D721Med (cell line): ENCODE measurements around the gene PTTG2.

ENCODE experiments used
- DNase-seq: peaks from one replicate; pipeline ENCODE4 v3.0.0; 2011; ENCODE audit warnings: low spot score; ENCODE audit not compliant: insufficient read length
- FAIRE-seq: peaks from 2 replicates; lab custom pipeline; 2011; peaks lifted over from hg19 to GRCh38; lab: Jason Lieb, UNC
- TF ChIP-seq, protein P1 (sequence below): IDR thresholded peaks from 2 replicates; pipeline ENCODE4 v1.5.1; 2012; ENCODE audit warnings: mild to moderate bottlenecking, control low read depth; ENCODE audit not compliant: insufficient read depth; ENCODE audit errors: missing control alignments

The PTTG2 gene

DNA sequence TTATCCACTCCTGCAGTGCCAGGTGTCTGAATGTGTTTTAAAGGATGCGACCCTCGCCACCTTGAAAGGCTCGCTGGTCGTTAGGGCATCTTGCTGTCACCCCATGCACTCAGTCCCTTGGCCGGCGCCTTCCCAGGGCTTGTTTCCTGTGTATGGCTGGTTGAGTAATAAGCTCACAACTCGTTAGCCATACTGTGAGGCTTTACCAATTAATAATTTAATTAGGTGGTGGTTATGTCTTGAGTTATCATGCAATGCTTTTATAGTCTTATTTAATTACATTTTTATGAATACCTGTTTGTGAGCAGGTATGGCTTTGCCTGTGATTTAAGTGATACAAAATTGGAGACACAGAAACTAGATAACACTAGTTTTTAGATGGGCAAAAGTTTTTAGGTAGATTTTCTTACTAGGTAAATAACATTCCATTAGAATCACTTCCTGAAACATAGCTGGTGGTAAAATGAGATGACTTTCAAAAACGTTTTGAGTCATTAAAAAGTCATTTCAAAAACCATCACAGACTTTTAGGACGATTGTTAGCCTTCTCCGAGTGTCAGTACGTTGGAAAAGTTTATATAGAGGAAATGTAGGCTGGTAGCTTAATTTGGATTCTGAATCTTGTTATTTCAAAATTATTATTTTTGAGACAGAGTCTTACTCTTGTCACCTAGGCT lies 18.2 kb downstream of the PTTG2 start:
- TF ChIP-seq, protein P1, sequence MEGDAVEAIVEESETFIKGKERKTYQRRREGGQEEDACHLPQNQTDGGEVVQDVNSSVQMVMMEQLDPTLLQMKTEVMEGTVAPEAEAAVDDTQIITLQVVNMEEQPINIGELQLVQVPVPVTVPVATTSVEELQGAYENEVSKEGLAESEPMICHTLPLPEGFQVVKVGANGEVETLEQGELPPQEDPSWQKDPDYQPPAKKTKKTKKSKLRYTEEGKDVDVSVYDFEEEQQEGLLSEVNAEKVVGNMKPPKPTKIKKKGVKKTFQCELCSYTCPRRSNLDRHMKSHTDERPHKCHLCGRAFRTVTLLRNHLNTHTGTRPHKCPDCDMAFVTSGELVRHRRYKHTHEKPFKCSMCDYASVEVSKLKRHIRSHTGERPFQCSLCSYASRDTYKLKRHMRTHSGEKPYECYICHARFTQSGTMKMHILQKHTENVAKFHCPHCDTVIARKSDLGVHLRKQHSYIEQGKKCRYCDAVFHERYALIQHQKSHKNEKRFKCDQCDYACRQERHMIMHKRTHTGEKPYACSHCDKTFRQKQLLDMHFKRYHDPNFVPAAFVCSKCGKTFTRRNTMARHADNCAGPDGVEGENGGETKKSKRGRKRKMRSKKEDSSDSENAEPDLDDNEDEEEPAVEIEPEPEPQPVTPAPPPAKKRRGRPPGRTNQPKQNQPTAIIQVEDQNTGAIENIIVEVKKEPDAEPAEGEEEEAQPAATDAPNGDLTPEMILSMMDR = no peak
- FAIRE-seq (no peak), DNase-seq (no peak)

DNA sequence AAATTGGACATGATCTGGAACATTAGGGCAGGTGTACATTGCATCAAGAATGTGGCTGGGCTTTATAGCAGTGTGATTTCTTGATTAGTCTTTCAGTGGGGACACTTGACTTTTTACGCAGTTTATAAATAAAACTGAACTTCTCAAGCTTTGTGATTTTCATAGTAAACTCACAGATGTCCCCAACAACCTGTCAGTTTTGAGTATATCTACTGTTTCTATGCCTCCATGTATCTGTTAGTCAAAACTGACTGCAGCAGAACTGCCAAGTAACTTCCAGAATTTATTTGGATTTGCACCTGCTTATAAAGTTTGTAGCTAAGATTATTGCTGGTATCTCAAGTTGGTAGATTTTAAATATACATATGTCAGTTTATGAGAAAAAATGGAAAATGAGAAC lies 20.0 kb downstream of the PTTG2 start:
- DNase-seq = no peak
- no peak for FAIRE-seq
- TF ChIP-seq, protein P1 = no peak

DNA sequence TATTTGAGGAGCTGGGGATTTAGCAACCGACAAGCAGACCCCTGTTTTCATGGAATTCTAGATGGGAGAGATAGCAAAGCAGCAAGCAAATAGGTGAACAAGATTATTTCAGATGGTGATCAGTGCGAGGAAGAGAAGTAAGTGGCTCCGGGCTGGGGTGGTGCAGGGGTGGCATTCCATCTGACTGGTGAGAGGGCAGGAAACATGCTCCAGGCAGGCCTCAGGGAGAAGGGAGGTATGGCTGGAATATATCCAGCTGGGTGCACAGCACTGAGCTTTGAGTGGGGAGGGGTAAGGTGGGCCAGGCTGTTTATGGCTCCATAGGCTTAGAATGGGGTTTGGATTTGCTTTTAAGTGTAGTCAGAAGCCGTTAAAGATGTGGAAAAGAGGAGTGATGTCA lies 21.2 kb downstream of the PTTG2 start:
- TF ChIP-seq, protein P1 = no peak
- FAIRE-seq (no peak), DNase-seq (no peak)

DNA sequence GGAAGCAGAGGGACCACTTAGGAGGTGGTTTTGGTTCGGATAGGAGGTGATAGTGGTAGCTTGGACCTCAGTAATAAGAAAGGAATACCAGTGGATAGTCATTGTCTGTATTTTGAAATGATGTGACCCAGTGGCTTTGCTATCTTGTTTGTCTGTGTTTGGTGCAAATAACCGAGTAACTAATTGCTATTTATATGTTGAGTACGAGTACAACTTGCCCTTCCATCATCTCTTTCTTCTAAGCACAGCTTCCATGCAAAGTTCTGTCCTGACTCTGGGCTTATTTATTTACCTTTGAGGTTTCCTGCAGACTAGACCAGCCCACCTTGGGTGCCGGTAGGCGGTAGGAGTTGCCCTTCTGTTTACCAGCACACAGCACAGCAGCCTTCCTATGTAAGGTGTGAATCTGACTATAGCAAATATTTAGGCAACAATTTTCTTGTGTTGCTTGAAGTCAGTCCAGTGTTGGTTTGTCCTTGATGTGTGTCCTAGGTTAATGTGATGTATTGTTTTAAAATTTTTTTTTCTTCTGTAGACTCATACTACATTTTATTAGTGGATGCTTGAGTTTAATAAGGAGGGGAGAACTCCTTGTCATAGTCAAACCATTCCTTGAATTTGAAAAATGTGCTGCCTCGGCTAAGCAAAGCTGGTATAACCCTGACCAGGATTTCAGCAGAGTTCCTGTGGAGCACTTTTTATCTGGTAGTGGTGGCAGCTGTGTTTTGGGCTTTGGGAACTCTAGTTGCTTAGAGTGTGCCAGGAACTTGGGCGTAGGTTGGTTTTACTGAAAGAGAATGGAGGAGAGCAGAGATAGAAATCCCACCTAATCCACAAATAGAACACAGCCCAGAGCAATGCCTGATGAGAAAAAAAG lies 21.9 kb downstream of the PTTG2 start:
- TF ChIP-seq, protein P1 = no peak
- no peak for FAIRE-seq

DNA sequence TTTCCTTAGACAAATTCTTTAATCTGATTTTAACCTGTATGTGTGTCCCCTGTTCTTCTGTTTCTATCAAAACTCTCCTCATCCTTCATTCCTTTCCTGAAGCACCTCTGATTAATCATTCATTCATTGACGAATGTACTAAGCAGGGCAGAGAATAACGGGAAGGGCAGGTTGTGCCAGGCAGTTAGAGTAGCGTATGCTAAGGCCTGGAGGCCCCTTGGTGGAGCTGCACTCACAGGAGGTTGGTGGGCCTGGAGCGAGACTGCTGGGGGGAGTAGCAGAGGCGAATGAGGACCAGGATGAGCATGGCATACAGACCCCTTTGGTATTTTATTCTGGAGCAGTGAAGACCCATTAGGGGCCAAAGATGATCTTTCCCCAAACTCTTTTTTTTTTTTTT lies 22.5 kb downstream of the PTTG2 start:
- TF ChIP-seq, protein P1 = no peak
- FAIRE-seq = no peak
- DNase-seq = no peak

More for the DNA sequence above, 21.9 kb downstream of the PTTG2 start:
- DNase-seq = no peak

DNA sequence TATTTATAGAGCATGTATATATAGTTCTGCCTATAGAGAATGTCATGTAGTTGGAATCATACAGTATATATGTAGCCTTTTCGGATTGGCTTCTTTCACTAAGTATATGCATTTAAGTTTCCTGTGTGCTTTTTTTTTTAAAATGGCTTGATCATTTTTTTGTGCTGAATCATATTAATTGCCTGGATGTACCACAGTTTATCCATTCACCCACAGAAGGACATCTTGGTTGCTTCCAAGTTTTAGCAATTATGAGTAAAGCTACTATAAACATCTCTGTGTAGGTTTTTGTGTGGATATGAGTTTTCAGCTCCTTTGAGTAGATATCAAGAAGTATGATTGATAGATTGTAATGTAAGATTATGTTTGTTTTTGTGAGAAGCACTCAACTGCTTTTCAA lies 23.8 kb downstream of the PTTG2 start:
- no peak for DNase-seq
- no peak for FAIRE-seq
- TF ChIP-seq, protein P1 = no peak
